H54 (cell line): ENCODE results near the gene PDE9A.
"Not testable (repeated sequence)": the region's sequence is repeated elsewhere in the genome, so short reads cannot be mapped to it uniquely, and the experiment has no call there.

Experiments used
- DNase-seq: peaks from one replicate; pipeline ENCODE4 v3.0.0; 2011; ENCODE audit warnings: low spot score, mixed read lengths; ENCODE audit not compliant: insufficient read length
- FAIRE-seq: peaks from 3 replicates; lab custom pipeline; 2011; peaks lifted over from hg19 to GRCh38; lab: Jason Lieb, UNC
- POLR2A ChIP-seq: IDR thresholded peaks from 2 replicates; pipeline ENCODE4 v1.6.1; 2011; ENCODE audit warnings: low read depth, mild to moderate bottlenecking, low read length

The PDE9A gene

DNA sequence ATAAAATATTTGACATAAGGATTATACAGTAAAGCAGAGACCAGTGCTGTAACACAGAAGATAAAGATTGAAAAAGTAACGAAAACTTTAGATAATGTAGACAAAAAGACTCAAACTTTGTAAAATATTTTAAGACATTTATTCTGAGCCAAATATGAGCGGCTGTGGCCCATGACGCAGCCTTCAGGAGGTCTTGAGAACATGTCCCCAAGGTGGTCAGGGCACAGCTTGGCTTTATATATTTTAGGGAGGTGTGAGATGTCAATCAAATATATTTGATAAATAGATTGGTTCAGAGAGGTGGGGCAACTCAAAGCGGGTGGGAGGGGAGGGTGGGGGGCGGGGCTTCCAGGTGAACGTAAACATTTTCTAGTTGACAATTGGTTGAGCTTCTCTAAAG lies 144.7 kb downstream of the PDE9A start:
- FAIRE-seq (no peak), DNase-seq (no peak)
- no peak for TF ChIP-seq POLR2A

- DNase-seq = no peak
- FAIRE-seq = no peak
- no peak for TF ChIP-seq POLR2A
These were observed 146.1 kb downstream of the PDE9A start for GRCh38 chr21:42799516-42799915.

GRCh38 chr21:42799948-42800347 lies 146.5 kb downstream of the PDE9A start:
- DNase-seq (no peak), FAIRE-seq (no peak)
- TF ChIP-seq POLR2A = no peak

- not testable (repeated sequence) for FAIRE-seq, DNase-seq
These were observed 148.2 kb downstream of the PDE9A start for GRCh38 chr21:42801616-42802015.

DNA sequence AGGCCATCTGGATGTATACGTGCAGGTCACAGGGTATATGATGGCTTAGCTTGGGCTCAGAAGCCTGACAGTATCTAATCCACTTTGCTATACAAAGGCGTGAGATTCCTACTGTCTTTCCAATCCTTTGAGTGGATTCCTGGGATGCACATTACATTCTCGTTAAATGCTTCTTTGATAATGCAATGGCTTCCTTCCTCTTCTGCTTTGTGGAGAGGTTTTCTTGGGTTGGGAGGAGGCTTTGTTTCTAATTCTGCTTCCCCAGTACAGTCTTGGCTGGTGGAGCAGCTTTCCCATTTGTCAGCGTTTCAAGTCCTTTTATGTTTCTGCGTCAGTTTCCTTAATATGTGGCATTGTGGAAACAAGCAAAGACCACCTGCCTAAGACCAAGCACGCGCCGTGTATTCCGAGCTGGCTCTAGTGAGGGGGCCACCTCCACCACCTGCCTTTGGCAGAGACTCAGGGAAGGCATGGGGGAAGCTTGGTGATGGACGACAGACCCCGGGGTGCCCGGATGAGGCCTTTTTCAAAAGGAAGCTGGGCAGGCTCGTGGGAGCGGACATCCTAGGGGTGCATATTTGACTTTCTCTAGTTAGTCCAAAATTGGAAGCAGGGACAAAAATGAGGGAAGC lies 153.2 kb downstream of the PDE9A start:
- FAIRE-seq (no peak), DNase-seq (no peak)
- TF ChIP-seq POLR2A = no peak

- FAIRE-seq, DNase-seq: not testable (repeated sequence)
These were observed 154.0 kb downstream of the PDE9A start for GRCh38 chr21:42807293-42807895.

DNA sequence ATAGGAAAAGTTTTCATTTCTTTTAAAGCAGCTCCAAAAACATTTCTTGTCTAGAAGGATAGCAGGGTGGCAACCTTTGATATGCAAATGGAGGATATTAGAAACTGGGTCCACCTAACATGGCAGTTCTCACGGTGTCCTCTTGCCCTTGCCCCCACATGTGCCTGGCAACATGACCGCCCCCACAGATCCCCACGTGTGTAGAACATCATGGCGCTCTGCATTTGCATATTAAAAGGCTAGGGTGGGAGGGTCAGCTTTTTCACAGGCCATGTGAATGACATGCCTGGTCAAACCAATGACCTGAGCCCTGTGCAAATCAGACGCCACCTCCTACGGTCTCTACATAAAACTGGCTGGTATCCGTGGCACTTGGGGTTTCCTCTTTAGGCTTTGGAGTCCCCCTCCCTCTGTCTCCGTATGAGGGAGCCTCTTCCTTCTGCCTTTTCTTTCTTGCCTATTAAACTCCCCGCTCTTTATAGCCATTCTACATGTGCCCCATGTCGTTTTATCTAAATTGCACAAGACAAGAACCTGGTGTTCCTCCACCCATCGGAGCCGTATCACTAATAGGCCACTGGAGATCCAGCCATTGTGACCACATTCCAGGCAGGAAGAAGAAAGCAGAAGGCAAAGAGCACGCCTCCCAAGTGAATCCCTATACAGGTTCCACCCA lies 154.7 kb downstream of the PDE9A start:
- DNase-seq = no peak
- TF ChIP-seq POLR2A = no peak
- no peak for FAIRE-seq

GRCh38 chr21:42809171-42809570 lies 155.8 kb downstream of the PDE9A start:
- TF ChIP-seq POLR2A = no peak
- DNase-seq = no peak
- FAIRE-seq = no peak

DNA sequence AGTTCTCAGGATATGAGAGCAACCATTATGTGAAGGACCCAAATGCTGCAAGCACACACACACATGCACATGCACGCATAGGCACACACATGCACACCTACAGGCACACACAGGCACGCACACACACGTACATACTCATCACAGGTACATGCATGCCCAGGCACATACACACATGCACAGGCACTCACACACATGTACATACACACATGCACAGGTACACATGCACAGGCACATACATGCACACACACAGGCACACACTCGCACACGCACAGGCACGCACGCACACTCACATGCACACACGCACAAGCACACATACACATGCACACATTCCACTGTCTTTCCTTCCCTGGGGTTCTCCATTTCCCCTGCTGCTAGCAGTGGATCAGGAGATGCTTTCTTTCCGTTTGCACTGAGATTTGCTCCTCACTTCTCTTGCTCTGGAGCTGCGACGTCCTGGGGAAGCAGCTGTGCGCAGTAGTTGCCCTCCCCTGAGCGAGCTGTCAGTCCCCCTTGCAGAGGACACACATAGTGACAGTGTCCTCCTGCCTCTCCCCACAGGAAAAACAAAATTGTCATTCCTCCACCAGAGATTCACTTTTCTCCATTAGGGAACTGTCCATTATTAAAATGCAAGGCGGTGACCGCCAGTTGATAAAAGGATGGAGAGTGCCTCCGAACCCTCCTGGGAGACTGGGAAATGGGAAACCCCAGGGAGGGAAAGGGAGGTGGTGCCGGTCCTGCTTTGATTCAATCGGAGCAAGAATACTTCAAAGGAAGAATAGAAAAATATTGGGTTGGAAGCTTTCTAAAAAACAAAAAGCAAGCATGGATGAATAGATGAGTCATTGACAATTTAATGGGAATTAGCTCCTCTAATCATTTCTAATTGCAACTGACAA lies 156.4 kb downstream of the PDE9A start:
- no peak for DNase-seq
- no peak for TF ChIP-seq POLR2A
- FAIRE-seq = no peak

DNA sequence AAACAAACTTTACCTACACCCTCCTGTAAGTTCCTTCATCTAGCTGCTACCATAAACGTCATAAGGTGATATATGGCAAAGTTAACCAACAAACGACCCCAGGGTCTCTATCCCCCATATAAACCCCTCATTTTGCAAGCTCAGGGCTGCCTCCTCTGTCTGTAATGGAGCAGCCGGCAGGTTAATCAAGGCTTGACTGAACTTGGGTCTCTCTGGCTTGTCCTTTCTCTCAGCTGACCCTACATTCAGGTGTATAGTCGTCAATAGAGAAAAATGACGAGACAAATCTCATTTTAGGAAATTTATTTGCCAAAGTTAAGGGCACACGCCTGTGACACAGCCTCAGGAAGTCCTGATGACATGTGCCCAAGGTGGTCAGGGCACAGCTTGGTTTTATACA lies 158.5 kb downstream of the PDE9A start:
- DNase-seq (no peak), FAIRE-seq (no peak)
- TF ChIP-seq POLR2A = no peak

DNA sequence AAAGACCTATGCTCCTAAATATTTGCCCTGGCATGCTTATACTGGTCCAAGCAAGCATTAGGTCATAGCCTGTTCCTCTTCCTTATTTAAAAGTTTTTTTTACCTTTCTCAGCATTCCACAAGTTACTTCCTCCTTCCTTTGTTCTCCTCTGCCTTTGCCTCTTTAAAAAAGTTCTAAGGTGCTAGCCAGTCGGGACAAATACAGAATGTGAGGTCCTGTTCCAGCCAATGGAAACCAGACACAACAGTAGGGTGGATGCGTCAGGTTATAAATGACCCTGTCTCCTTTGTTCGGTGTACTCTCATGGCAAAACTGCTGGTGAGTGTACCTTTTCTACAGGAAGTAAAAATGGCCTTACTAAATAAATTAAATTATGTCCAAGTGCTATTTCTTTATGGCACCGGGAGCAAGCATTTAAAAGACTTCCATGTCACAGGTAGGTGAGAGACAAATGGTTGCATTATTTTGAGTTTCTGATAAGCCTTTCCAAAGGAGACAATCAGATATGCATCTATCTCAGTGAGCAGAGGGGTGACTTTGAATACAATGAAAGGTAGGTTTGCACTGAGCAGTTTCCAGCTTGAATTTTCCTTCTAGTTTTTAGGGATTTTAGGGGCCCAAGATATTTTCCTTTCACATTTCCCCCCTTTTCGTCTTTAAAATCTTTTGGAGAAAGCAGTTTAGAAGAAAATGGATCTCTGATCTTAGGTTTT lies 159.3 kb downstream of the PDE9A start:
- not testable (repeated sequence) for FAIRE-seq

GRCh38 chr21:42815217-42815616 lies 161.8 kb downstream of the PDE9A start:
- TF ChIP-seq POLR2A = no peak
- FAIRE-seq (no peak), DNase-seq (no peak)

More for the DNA sequence above, 159.3 kb downstream of the PDE9A start:
- not testable (repeated sequence) for DNase-seq

DNA sequence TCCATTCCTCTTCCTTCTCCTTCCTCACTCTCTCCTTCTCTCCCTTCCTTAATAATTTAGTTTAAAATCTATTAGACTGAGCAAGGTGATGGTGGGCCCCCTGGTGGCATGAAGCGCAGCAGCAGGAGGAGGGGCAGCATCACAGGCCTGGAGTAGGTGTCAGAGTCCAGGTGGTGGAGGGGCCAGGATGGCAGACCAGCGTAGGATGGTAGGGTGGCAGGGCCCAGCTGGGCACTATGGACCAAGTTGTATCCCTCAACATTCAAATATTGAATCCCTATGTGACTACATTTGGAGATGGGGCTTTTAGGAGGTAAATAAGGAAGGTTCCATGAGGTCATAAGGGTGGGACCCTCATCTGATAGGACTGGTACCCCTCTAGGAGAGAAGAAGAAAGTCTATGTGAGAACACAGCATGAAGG lies 164.9 kb downstream of the PDE9A start:
- no peak for FAIRE-seq
- no peak for TF ChIP-seq POLR2A

More for the DNA sequence above, 164.9 kb downstream of the PDE9A start:
- no peak for DNase-seq
